GM18498 (cell line): Measurements from ENCODE around the gene HSPA1B.
"Not testable (repeated sequence)": the region's sequence is repeated elsewhere in the genome, so short reads cannot be mapped to it uniquely, and the experiment has no call there.

Experiments
- ATAC-seq: cut with Tn5 transposase; IDR thresholded peaks from one replicate; pipeline ENCODE4 v1.9.1; 2021; ENCODE audit warnings: mild to moderate bottlenecking, moderate library complexity; ENCODE audit not compliant: unreplicated experiment

Gene HSPA1B

GRCh38 chr6:31857774-31858173 lies 30.2 kb downstream of the HSPA1B start:
- not testable (repeated sequence) for ATAC-seq

GRCh38 chr6:31858707-31859106 lies 31.2 kb downstream of the HSPA1B start:
- no peak for ATAC-seq

- no peak for ATAC-seq
Observed at GRCh38 chr6:31859923-31860322, 32.4 kb downstream of the HSPA1B start.

GRCh38 chr6:31860349-31860748 lies 32.8 kb downstream of the HSPA1B start:
- ATAC-seq, result no peak

- no peak for ATAC-seq
Observed at GRCh38 chr6:31861150-31861549, 33.6 kb downstream of the HSPA1B start.

- no peak for ATAC-seq
Observed at GRCh38 chr6:31861919-31862343, 34.4 kb downstream of the HSPA1B start.

- ATAC-seq, result peak; percentile 91
Observed at GRCh38 chr6:31862344-31863235, 35.1 kb downstream of the HSPA1B start, which contains the start of gene NEU1. Gene NEU1 (minus strand): TSS chr6:31862821. CDS start chr6:31862776, 45 bp downstream.

- not testable (repeated sequence) for ATAC-seq
Observed at GRCh38 chr6:31864123-31864562, 36.6 kb downstream of the HSPA1B start.

- no peak for ATAC-seq
Observed at GRCh38 chr6:31864818-31865204, 37.3 kb downstream of the HSPA1B start.

GRCh38 chr6:31865205-31866118 lies 37.9 kb downstream of the HSPA1B start:
- no peak for ATAC-seq

GRCh38 chr6:31868658-31868971 lies 41.1 kb downstream of the HSPA1B start:
- not testable (repeated sequence) for ATAC-seq

- no peak for ATAC-seq
Observed at GRCh38 chr6:31869343-31869742, 41.8 kb downstream of the HSPA1B start.

GRCh38 chr6:31870385-31870921 lies 42.9 kb downstream of the HSPA1B start:
- no peak for ATAC-seq

- ATAC-seq, result no peak
Observed at GRCh38 chr6:31871046-31871659, 43.6 kb downstream of the HSPA1B start.

- ATAC-seq, result no peak
Observed at GRCh38 chr6:31874084-31874670, 46.6 kb downstream of the HSPA1B start.

GRCh38 chr6:31874836-31875572 lies 47.5 kb downstream of the HSPA1B start:
- ATAC-seq, result no peak

- ATAC-seq, result no peak
Observed at GRCh38 chr6:31875877-31876276, 48.3 kb downstream of the HSPA1B start.

GRCh38 chr6:31876357-31876756 lies 48.8 kb downstream of the HSPA1B start:
- ATAC-seq, result no peak

GRCh38 chr6:31877125-31877650 lies 49.6 kb downstream of the HSPA1B start:
- no peak for ATAC-seq
